Measurements from ENCODE around the gene BMPR1A.

DNA sequence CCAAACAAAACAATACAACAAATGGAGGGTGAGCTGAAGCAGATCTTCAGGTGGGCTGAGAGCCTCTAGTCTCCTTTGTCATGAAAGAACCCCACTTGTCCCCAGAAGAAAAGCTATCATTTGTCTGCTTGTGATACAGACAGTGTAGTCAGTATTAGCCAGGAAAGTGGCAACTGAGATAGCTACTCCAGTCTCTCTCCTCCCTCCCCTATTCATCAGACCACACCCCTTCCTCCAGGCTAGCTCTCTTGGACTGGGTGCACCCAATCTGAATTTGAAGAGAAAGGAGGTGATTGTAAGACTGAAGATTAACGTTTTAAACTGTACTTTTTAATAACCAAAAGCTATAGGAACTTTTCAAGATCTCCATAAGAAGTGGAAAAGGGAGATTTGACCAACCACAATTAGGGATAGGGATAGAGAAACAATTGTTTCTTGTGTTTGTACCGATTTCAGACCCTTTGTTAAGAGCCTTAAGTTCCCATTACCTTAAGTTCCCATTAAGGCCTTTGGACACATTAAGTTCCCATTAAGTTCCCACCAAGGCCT is 14.1 kb downstream of the BMPR1A start:
- TF ChIP-seq CTCF (optimal IDR thresholded peaks at IDR 0.05 in 1 of 3, IDR thresholded peaks at IDR 0.05 in 1 of 3, conservative IDR thresholded peaks at IDR 0.05 in 1 of 3; ENCODE audit: extremely low read depth in 1 of 3, insufficient read depth in 2 of 3, low read length in 3 of 3): no peak
- TF ChIP-seq EZH2 (IDR thresholded peaks at IDR 0.05; ENCODE audit: low read length): no peak
